Fibroblast of peridontal ligament (primary cell): ENCODE results near the gene CSF1R.

Experiments used
- DNase-seq: peaks from one replicate; pipeline ENCODE4 v3.0.0-alpha.2; 2010; ENCODE audit errors: extremely low read depth

CSF1R gene

GRCh38 chr5:150085950-150086715, at the start of gene CSF1R:
Gene CSF1R, minus strand, starts transcription at chr5:150086554. Its CDS starts 127 bp downstream, at chr5:150086427.
- no peak for DNase-seq

GRCh38 chr5:150135557-150136304, 49.4 kb upstream of the CSF1R start:
- no peak for DNase-seq

GRCh38 chr5:150134198-150134588, 47.8 kb upstream of the CSF1R start:
- DNase-seq: no peak

GRCh38 chr5:150133581-150134197, 47.3 kb upstream of the CSF1R start:
- DNase-seq: no peak

- no peak for DNase-seq
These were observed 46.4 kb upstream of the CSF1R start for GRCh38 chr5:150132740-150133139.

GRCh38 chr5:150131978-150132694, 45.8 kb upstream of the CSF1R start:
- DNase-seq: peak; percentile 45

- no peak for DNase-seq
These were observed 45.1 kb upstream of the CSF1R start for GRCh38 chr5:150131461-150131860.

- DNase-seq: no peak
These were observed 44.2 kb upstream of the CSF1R start for GRCh38 chr5:150130493-150130922.

- peak; percentile 78 for DNase-seq
These were observed 43.6 kb upstream of the CSF1R start for GRCh38 chr5:150129813-150130492.

GRCh38 chr5:150129454-150129812, 43.1 kb upstream of the CSF1R start:
- DNase-seq: no peak

GRCh38 chr5:150126921-150127265, 40.5 kb upstream of the CSF1R start:
- DNase-seq: no peak

- DNase-seq: no peak
These were observed 40.0 kb upstream of the CSF1R start for GRCh38 chr5:150126199-150126920.

GRCh38 chr5:150125334-150125733, 39.0 kb upstream of the CSF1R start:
- no peak for DNase-seq

GRCh38 chr5:150124596-150124995, 38.2 kb upstream of the CSF1R start:
- no peak for DNase-seq

- DNase-seq: no peak
These were observed 37.8 kb upstream of the CSF1R start for GRCh38 chr5:150124111-150124557.

- DNase-seq: no peak
These were observed 37.2 kb upstream of the CSF1R start for GRCh38 chr5:150123542-150123941.

- DNase-seq: no peak
These were observed 36.5 kb upstream of the CSF1R start for GRCh38 chr5:150122536-150123481.

- DNase-seq: no peak
These were observed 35.8 kb upstream of the CSF1R start for GRCh38 chr5:150122158-150122510.

GRCh38 chr5:150121448-150122157, 35.2 kb upstream of the CSF1R start:
- no peak for DNase-seq
